Measurements from ENCODE around the gene NUMBL.

The NUMBL gene

DNA sequence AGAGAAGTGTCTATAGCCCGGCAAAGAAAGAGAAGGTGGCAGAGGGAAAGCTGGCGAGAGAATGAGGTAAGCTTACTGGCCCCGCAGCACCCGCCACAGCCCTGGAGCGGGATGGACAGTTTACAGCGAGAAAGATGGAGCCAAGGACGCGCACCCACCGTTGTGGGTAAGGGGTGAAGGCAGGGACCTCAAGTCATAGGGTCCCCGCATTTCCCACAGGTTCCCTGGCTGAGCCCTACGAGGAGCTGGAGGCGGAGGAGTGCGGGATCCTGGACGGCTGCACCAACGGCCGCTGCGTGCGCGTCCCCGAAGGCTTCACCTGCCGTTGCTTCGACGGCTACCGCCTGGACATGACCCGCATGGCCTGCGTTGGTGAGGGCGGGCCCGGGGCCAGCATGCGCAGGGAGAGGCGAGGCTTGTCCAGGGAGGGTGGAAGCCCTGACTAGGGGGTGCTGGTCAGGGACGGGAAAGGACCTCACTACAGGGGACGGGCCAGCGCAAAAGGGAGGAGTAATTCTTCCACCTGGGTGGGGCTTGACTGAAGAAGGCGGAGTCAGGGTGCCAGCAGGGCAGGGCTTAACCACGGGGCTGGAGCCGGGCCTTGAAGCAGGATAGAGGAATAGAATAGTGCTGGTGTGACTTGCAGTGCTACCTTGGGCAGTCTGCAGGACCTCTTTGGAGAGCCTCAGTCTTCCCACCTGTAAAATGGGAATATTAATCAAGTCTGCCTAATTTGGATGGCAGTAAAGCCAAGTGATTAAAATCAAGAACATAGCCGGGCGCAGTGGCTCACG, 62.8 kb downstream of the NUMBL start:
- TF ChIP-seq FOXM1 (IDR thresholded peaks at IDR 0.05; ENCODE audit: borderline replicate concordance, low read depth): no peak
- no peak for TF ChIP-seq REST (IDR thresholded peaks at IDR 0.05; ENCODE audit: low read depth)
- TF ChIP-seq NFIC (IDR thresholded peaks at IDR 0.05): no peak
- no peak for TF ChIP-seq EP300 (IDR thresholded peaks at IDR 0.05; ENCODE audit: borderline replicate concordance)
- no peak for TF ChIP-seq YY1 (IDR thresholded peaks at IDR 0.05; ENCODE audit: low read depth)
- TF ChIP-seq EGR1 (IDR thresholded peaks at IDR 0.05): no peak
- no peak for TF ChIP-seq ZBTB7A (IDR thresholded peaks at IDR 0.05; ENCODE audit: low read depth)
- TF ChIP-seq CREB1 (IDR thresholded peaks at IDR 0.05; ENCODE audit: low read depth): no peak

GRCh38 chr19:40626918-40627317, 63.5 kb downstream of the NUMBL start:
- TF ChIP-seq EP300 (IDR thresholded peaks at IDR 0.05; ENCODE audit: borderline replicate concordance) (no peak), CEBPB (IDR thresholded peaks at IDR 0.05) (no peak), ZBTB7A (IDR thresholded peaks at IDR 0.05; ENCODE audit: low read depth) (no peak), RAD21 (IDR thresholded peaks at IDR 0.05; ENCODE audit: low read depth) (no peak), YY1 (IDR thresholded peaks at IDR 0.05; ENCODE audit: low read depth) (no peak), TCF12 (IDR thresholded peaks at IDR 0.05; ENCODE audit: low read depth) (no peak)

- TF ChIP-seq ZBTB7A (IDR thresholded peaks at IDR 0.05; ENCODE audit: low read depth): no peak
- TF ChIP-seq CREB1 (IDR thresholded peaks at IDR 0.05; ENCODE audit: low read depth): no peak
These were observed 64.9 kb downstream of the NUMBL start for GRCh38 chr19:40625406-40626120.

GRCh38 chr19:40623403-40624251, 66.8 kb downstream of the NUMBL start:
- TF ChIP-seq YY1 (IDR thresholded peaks at IDR 0.05; ENCODE audit: low read depth) (no peak), FOXM1 (IDR thresholded peaks at IDR 0.05; ENCODE audit: borderline replicate concordance, low read depth) (no peak), REST (IDR thresholded peaks at IDR 0.05; ENCODE audit: low read depth) (no peak), TAF1 (IDR thresholded peaks at IDR 0.05; ENCODE audit: low read depth) (no peak), CEBPB (IDR thresholded peaks at IDR 0.05) (no peak), CREB1 (IDR thresholded peaks at IDR 0.05; ENCODE audit: low read depth) (no peak), EP300 (IDR thresholded peaks at IDR 0.05; ENCODE audit: borderline replicate concordance) (peak; percentile 51; the same call in 1 of the 2 replicates), TCF12 (IDR thresholded peaks at IDR 0.05; ENCODE audit: low read depth) (peak; percentile 65), USF1 (IDR thresholded peaks at IDR 0.05) (no peak), ZBTB7A (IDR thresholded peaks at IDR 0.05; ENCODE audit: low read depth) (no peak), NFIC (IDR thresholded peaks at IDR 0.05) (peak; percentile 81), RAD21 (IDR thresholded peaks at IDR 0.05; ENCODE audit: low read depth) (no peak), EGR1 (IDR thresholded peaks at IDR 0.05) (peak; percentile 73), TEAD4 (IDR thresholded peaks at IDR 0.05) (peak; percentile 76)
- TF ChIP-seq, protein P1, sequence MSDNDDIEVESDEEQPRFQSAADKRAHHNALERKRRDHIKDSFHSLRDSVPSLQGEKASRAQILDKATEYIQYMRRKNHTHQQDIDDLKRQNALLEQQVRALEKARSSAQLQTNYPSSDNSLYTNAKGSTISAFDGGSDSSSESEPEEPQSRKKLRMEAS (IDR thresholded peaks at IDR 0.05): no peak

GRCh38 chr19:40622773-40623075, 67.7 kb downstream of the NUMBL start:
- TF ChIP-seq TEAD4 (IDR thresholded peaks at IDR 0.05) (no peak), YY1 (IDR thresholded peaks at IDR 0.05; ENCODE audit: low read depth) (no peak), USF1 (IDR thresholded peaks at IDR 0.05) (no peak), CEBPB (IDR thresholded peaks at IDR 0.05) (no peak), ZBTB7A (IDR thresholded peaks at IDR 0.05; ENCODE audit: low read depth) (no peak), REST (IDR thresholded peaks at IDR 0.05; ENCODE audit: low read depth) (no peak), NFIC (IDR thresholded peaks at IDR 0.05) (no peak), RAD21 (IDR thresholded peaks at IDR 0.05; ENCODE audit: low read depth) (no peak), TAF1 (IDR thresholded peaks at IDR 0.05; ENCODE audit: low read depth) (no peak), CREB1 (IDR thresholded peaks at IDR 0.05; ENCODE audit: low read depth) (no peak), FOXM1 (IDR thresholded peaks at IDR 0.05; ENCODE audit: borderline replicate concordance, low read depth) (no peak), EP300 (IDR thresholded peaks at IDR 0.05; ENCODE audit: borderline replicate concordance) (no peak), EGR1 (IDR thresholded peaks at IDR 0.05) (no peak), TCF12 (IDR thresholded peaks at IDR 0.05; ENCODE audit: low read depth) (no peak)
- TF ChIP-seq, protein P1 (IDR thresholded peaks at IDR 0.05): no peak
